K562 (cell line): Measurements from ENCODE around the gene C17orf50.

Experiments used
- CTCF ChIP-seq, 3 experiments: IDR thresholded peaks in 2 of 3; conservative IDR thresholded peaks in 1 of 3; 2 replicates each; pipeline ENCODE4 v1.5.1; 2011 to 2012; ENCODE audit warnings: low read length in 3 of 3, mild to moderate bottlenecking in 3 of 3, control low read depth in 2 of 3, improper control_type of control experiment in 1 of 3, inconsistent platforms in 1 of 3, low read depth in 1 of 3, mixed read lengths in 1 of 3, moderate library complexity in 1 of 3; ENCODE audit not compliant: insufficient read depth in 2 of 3
- KLF6 ChIP-seq: fragments of 250-450 bp; sonication (Bioruptor Pico); IDR thresholded peaks from 2 replicates; pipeline ENCODE4 v1.4.0; 2020; ENCODE audit warnings: mild to moderate bottlenecking, moderate library complexity, borderline replicate concordance
- SIX5 ChIP-seq, 2 experiments: IDR thresholded peaks; 2 replicates each; pipeline ENCODE4 v1.6.1; 2011; ENCODE audit warnings: low read length in 2 of 2, borderline replicate concordance in 1 of 2, low read depth in 1 of 2, mild to moderate bottlenecking in 1 of 2, moderate library complexity in 1 of 2; ENCODE audit not compliant: insufficient read depth in 1 of 2
- ZNF140 ChIP-seq: fragments of 250-450 bp; sonication (Bioruptor Pico); IDR thresholded peaks from 2 replicates; pipeline ENCODE4 v1.8.0; 2021; ENCODE audit warnings: moderate library complexity, mild to moderate bottlenecking, inconsistent platforms

DNA sequence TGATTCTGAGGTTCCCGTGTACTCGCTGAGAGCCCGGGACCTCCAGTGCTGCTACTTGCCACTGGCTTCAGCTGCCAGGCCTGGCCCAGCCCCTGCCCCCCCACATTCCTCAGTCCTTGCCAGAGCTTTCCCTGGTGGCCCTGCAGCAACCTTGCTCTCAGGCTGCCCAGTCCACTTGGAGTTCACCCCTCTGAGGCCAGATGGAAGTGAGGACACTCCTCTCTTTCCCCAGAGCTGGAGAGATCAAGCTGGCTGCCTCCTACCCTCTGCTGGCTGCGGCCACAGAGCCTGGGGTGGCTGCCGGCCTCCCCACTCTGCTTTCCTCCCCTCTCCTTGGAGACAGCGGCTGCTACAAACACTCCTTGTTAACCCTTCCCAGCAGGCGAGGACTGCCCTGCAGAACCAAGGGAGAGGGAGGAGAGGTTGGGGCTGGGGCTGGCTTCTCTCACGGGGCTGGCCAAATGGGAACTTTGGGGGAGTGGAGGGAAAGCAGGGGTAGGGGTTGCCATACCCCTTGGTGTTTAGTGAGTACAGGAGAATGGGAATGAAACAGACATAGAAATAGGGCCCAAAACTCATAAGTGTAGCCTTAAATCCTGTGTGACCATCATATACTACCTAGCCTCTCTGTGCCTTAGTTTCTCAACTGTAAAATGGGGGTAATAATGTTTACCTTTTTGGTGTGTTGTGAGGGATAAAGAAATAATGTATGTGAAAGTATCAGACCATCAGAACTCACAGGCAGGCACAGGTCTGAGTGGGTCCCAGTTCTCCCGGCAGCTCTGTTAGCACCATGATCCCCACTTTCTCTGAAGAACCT lies 7.5 kb upstream of the C17orf50 start, which contains the start of gene GAS2L2:
- TF ChIP-seq ZNF140 (CRISPR knock-in tag) (no peak), SIX5 (IDR thresholded peaks at IDR 0.05; ENCODE audit: borderline replicate concordance in 1 of 2, insufficient read depth in 1 of 2, low read depth in 1 of 2, low read length in 2 of 2) (no peak), CTCF (IDR thresholded peaks at IDR 0.05 in 2 of 3, conservative IDR thresholded peaks at IDR 0.05 in 1 of 3; ENCODE audit: insufficient read depth in 2 of 3, low read depth in 1 of 3, low read length in 3 of 3) (no peak), KLF6 (no peak)
